GM12878 (cell line): ENCODE data around the gene WWTR1. TPM values are rescaled to one million over a fixed set of nuclear protein-coding genes. Genes with fewer than 3 reads are reported as not detected.

Experiments
- ATAC-seq: fragments of 200-7000 bp; cut with Tn5 transposase; 3 replicates; pipeline ENCODE4 v1.9.1; 2020; ENCODE audit warnings: mild to moderate bottlenecking, moderate library complexity
- BruUV-seq: library from RNA; stranded (reverse); fragments of 400-500 nt; replicated peaks from 2 replicates; lab custom pipeline; 2021; lab: Mats Ljungman, UMichigan
- CTCF ChIA-PET: fragments of 300-600 bp; sonication (Branson Sonifier 250); formaldehyde crosslinking; extraction: SDS; loops from one replicate; lab custom pipeline; 2021; ENCODE audit warnings: inconsistent platforms; lab: Yijun Ruan, JAX
- POLR2A ChIA-PET: fragments of 350-600 bp; formaldehyde crosslinking; extraction: SDS; loops from one replicate; lab custom pipeline; 2021; ENCODE audit warnings: inconsistent platforms; lab: Charles Lee
- RAD21 ChIA-PET: fragments of 300-600 bp; sonication (Branson Sonifier 250); formaldehyde crosslinking; loops from one replicate; lab custom pipeline; 2023; ENCODE audit warnings: antibody characterized with exemption; ENCODE audit not compliant: unreplicated experiment; lab: Charles Lee
- SMC1A ChIA-PET: fragments of 300-600 bp; sonication (Branson Sonifier 250); formaldehyde crosslinking; loops from one replicate; lab custom pipeline; 2023; ENCODE audit not compliant: unreplicated experiment, uncharacterized antibody; lab: Charles Lee
- DNase-seq: peaks from one replicate; pipeline ENCODE4 v3.0.0-alpha.2; 2011; ENCODE audit warnings: low read depth, low spot score
- FAIRE-seq: peaks from 3 replicates; lab custom pipeline; 2011; peaks lifted over from hg19 to GRCh38; lab: Jason Lieb, UNC
- H2AFZ ChIP-seq: 2 replicates; pipeline ENCODE4 v1.6.0; 2011; ENCODE audit warnings: low read depth, low read length, control low read depth; ENCODE audit not compliant: control insufficient read depth
- H3K27ac ChIP-seq: 2 replicates; pipeline ENCODE4 v1.5.1; 2011; ENCODE audit warnings: control low read depth; ENCODE audit not compliant: control insufficient read depth, insufficient read depth
- H3K27me3 ChIP-seq, 2 experiments: replicated peaks in 1 of 2; 2 replicates each; pipeline versions ENCODE4 v1.6.0 to v1.6.1; 2011; ENCODE audit warnings: low read length in 1 of 2; ENCODE audit not compliant: control insufficient read depth in 2 of 2, insufficient read depth in 2 of 2
- H3K36me3 ChIP-seq, 2 experiments: 2 replicates each; pipeline ENCODE4 v1.5.1; 2011; ENCODE audit warnings: low read length in 1 of 2; ENCODE audit not compliant: control insufficient read depth in 2 of 2, insufficient read depth in 2 of 2
- H3K4me1 ChIP-seq: 2 replicates; pipeline ENCODE4 v1.6.1; 2011; ENCODE audit warnings: mild to moderate bottlenecking, low read length, moderate library complexity, mixed read lengths; ENCODE audit not compliant: control insufficient read depth, insufficient read depth
- H3K4me2 ChIP-seq: 2 replicates; pipeline ENCODE4 v1.6.0; 2011; ENCODE audit warnings: control low read depth; ENCODE audit not compliant: control insufficient read depth, insufficient read depth
- H3K4me3 ChIP-seq: fragments of 200-600 bp; sonication (generic); 2 replicates; pipeline ENCODE4 v1.5.1; 2016
- H3K79me2 ChIP-seq: 2 replicates; pipeline ENCODE4 v1.6.0; 2011; ENCODE audit warnings: low read length; ENCODE audit not compliant: control insufficient read depth, insufficient read depth
- H3K9ac ChIP-seq: 2 replicates; pipeline ENCODE4 v1.8.0; 2011; ENCODE audit warnings: low read length, control low read depth, mixed read lengths; ENCODE audit not compliant: control insufficient read depth, insufficient read depth
- H3K9me3 ChIP-seq: replicated peaks from 3 replicates; pipeline ENCODE4 v1.5.1; 2011; ENCODE audit warnings: mild to moderate bottlenecking, low read length; ENCODE audit not compliant: control insufficient read depth, insufficient read depth
- H4K20me1 ChIP-seq: 2 replicates; pipeline ENCODE4 v1.6.0; 2011; ENCODE audit not compliant: control insufficient read depth, insufficient read depth
- SREBF1 ChIP-seq: IDR thresholded peaks from 2 replicates; pipeline ENCODE4 v1.6.1; 2012; ENCODE audit warnings: mild to moderate bottlenecking, low read length
- TCF3 ChIP-seq: IDR thresholded peaks from 2 replicates; pipeline ENCODE4 v1.6.1; 2012; ENCODE audit warnings: low read depth, mild to moderate bottlenecking, low read length, borderline replicate concordance; ENCODE audit not compliant: insufficient read depth
- WGBS: methylation state at CpG from one replicate; pipeline ENCODE4 v1.1.6; 2016; ENCODE audit warnings: low lambda C conversion rate; ENCODE audit not compliant: insufficient replicate concordance, insufficient coverage; ENCODE audit errors: missing lambda C conversion rate; 5-methylcytosine and 5-hydroxymethylcytosine counted together
- in situ Hi-C: fragments of 300-500 bp; cut with MboI; formaldehyde crosslinking; loops from 9 replicates; pipeline ENCODE4 v1.14.3; 2018; ENCODE audit warnings: mixed read lengths
- intact Hi-C: fragments of 100-400 bp; cut with micrococcal nuclease; formaldehyde crosslinking; loops from one replicate; pipeline ENCODE4 v1.14.2; 2022; ENCODE audit not compliant: unreplicated experiment
- polyA plus RNA-seq, 11 experiments: library from polyadenylated mRNA; depleted of rRNA in 4 of 11; unstranded in 6 of 11; stranded (reverse) in 5 of 11; fragments of >200 nt; fragmentation: Nextera tagmentation in 4 of 11; fragmentation: Illumina TruSeq in 1 of 11; extraction: Ambion mirVana in 4 of 11; extraction: Trizol in 1 of 11; gene quantifications; 1 replicate in 1 of 11; 2 replicates in 10 of 11; pipeline versions ENCODE4 v1.2.1 to v1.2.3, GENCODE V29; 2011 to 2016; ENCODE audit warnings: inconsistent platforms in 2 of 11, missing spikeins in 2 of 11, low read depth in 1 of 11
- total RNA-seq, 4 experiments: library from RNA; depleted of rRNA in 3 of 4; stranded (reverse); fragments of >200 nt in 3 of 4; fragmentation: Illumina TruSeq in 1 of 4; extraction: Trizol in 1 of 4; gene quantifications; 2 replicates each; pipeline versions ENCODE4 v1.2.1 to v1.2.3, GENCODE V29; 2013 to 2021
- TF ChIP-seq, protein P1 (sequence below): fragments of 450-650 bp; formaldehyde crosslinking; IDR thresholded peaks from 2 replicates; pipeline ENCODE4 v1.4.0; 2020; ENCODE audit warnings: mild to moderate bottlenecking, moderate library complexity

WWTR1 gene
- total and polyA plus RNA-seq, 10 of the 15 experiments (the other 5 are each of a cell fraction or from before 2014, with no cell fraction given): 2.5 to 18.5 (median 5.8) TPM

DNA sequence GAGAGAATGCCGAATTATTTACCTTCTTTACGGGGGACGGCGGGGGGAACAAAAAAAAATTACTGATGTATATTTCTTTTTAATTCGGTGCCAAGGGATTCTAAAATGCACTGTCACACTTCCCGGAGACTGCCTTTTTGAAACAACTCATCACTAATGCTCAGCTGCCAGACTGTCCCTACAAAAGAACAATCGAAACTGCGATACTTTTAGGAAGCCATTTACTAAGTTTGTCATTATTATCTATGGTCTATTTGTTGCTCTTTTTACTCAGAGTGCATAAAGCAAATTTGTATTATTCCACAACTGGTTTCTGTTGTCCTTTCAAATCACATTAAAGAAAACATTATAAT, 122.5 kb downstream of the WWTR1 start:
- H3K4me3 ChIP-seq: no peak overlapping the region
- no peak overlapping the region for H2AFZ ChIP-seq
- H3K9me3 ChIP-seq: no peaks in the 10 kb centered on the region
- no peak overlapping the region for H3K9ac ChIP-seq
- intact Hi-C loops: no loop called here
- no peak for DNase-seq
- ChIA-PET CTCF (interaction anchor here (1.9 to 6.9 kb wide), 4 partner anchors 34 to 235 kb away, joined by 5 to 150 read pairs (median 118); no protein-coding TSS in a partner anchor), POLR2A (no interaction called here), SMC1A (interaction anchor here (0.9 to 6.9 kb wide), 6 partner anchors 21 to 182 kb away, joined by 3 to 90 read pairs (median 4); no protein-coding TSS in a partner anchor), RAD21 (interaction anchor here (0.9 to 5.6 kb wide), 4 partner anchors 32 to 182 kb away, joined by 3 to 77 read pairs (median 32); partner anchors contain the start of gene WWTR1)
- ATAC-seq: no peak
- no peak for FAIRE-seq
- in situ Hi-C loops: no loop called here
- no peak overlapping the region for H3K4me2 ChIP-seq
- no peaks in the 10 kb centered on the region for H3K79me2 ChIP-seq
- H3K4me1 ChIP-seq: peaks cover 12% of the 10 kb centered on the region
- BruUV-seq: no TSS peak
- no peaks in the 10 kb centered on the region for H4K20me1 ChIP-seq
- H3K27me3 ChIP-seq: no peaks in the 10 kb centered on the region
- WGBS: 90% methylated on average over 8 of the region's 8 CpGs
- no peak overlapping the region for H3K27ac ChIP-seq
- TF ChIP-seq TCF3 (no peak), SREBF1 (no peak)
- TF ChIP-seq, protein P1, sequence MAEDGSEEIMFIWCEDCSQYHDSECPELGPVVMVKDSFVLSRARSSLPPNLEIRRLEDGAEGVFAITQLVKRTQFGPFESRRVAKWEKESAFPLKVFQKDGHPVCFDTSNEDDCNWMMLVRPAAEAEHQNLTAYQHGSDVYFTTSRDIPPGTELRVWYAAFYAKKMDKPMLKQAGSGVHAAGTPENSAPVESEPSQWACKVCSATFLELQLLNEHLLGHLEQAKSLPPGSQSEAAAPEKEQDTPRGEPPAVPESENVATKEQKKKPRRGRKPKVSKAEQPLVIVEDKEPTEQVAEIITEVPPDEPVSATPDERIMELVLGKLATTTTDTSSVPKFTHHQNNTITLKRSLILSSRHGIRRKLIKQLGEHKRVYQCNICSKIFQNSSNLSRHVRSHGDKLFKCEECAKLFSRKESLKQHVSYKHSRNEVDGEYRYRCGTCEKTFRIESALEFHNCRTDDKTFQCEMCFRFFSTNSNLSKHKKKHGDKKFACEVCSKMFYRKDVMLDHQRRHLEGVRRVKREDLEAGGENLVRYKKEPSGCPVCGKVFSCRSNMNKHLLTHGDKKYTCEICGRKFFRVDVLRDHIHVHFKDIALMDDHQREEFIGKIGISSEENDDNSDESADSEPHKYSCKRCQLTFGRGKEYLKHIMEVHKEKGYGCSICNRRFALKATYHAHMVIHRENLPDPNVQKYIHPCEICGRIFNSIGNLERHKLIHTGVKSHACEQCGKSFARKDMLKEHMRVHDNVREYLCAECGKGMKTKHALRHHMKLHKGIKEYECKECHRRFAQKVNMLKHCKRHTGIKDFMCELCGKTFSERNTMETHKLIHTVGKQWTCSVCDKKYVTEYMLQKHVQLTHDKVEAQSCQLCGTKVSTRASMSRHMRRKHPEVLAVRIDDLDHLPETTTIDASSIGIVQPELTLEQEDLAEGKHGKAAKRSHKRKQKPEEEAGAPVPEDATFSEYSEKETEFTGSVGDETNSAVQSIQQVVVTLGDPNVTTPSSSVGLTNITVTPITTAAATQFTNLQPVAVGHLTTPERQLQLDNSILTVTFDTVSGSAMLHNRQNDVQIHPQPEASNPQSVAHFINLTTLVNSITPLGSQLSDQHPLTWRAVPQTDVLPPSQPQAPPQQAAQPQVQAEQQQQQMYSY (CRISPR knock-in tag): no peak
- no peaks in the 10 kb centered on the region; a peak in 1 of 4 replicates for H3K36me3 ChIP-seq
